Renal pelvis (tissue), 4 donors: ENCODE results near the gene GTF3C2. TPM values are rescaled to one million over a fixed set of nuclear protein-coding genes. Genes with fewer than 3 reads are reported as not detected.
A peak's percentile ranks its signal among the peaks of the same experiment; 100 is the strongest.
"Not testable (repeated sequence)": the region's sequence is repeated elsewhere in the genome, so short reads cannot be mapped to it uniquely, and the experiment has no call there.

ENCODE experiments used
- DNase-seq: peaks from one replicate; pipeline ENCODE4 v3.0.0-alpha.2; 2013
- polyA plus RNA-seq, 3 donors: library from polyadenylated mRNA; unstranded; fragments of 120-200 nt; gene quantifications; one replicate each; pipeline ENCODE4 v1.2.1, GENCODE V29; 2013; ENCODE audit not compliant: insufficient read length in 3 of 3

The GTF3C2 gene
- polyA plus RNA-seq, 3 donors, result 69.1 to 80.2 (median 79.8) TPM

GRCh38 chr2:27322766-27323595 is 33.6 kb downstream of the GTF3C2 start, which contains the start of gene MPV17:
TSS of gene MPV17 (minus strand) at chr2:27323097. CDS start at chr2:27322517, 580 bp downstream.
- DNase-seq, result peak; percentile 94

GRCh38 chr2:27322301-27322765 is 34.2 kb downstream of the GTF3C2 start:
- no peak for DNase-seq

- no peak for DNase-seq
Observed at GRCh38 chr2:27320958-27321543, 35.5 kb downstream of the GTF3C2 start.

GRCh38 chr2:27319839-27320238 is 36.7 kb downstream of the GTF3C2 start:
- not testable (repeated sequence) for DNase-seq

- no peak for DNase-seq
Observed at GRCh38 chr2:27316655-27317412, 39.7 kb downstream of the GTF3C2 start.

GRCh38 chr2:27315122-27315521 is 41.4 kb downstream of the GTF3C2 start:
- no peak for DNase-seq

GRCh38 chr2:27314709-27315108 is 41.9 kb downstream of the GTF3C2 start:
- DNase-seq, result no peak

GRCh38 chr2:27313882-27314645 is 42.5 kb downstream of the GTF3C2 start:
- DNase-seq, result no peak

GRCh38 chr2:27312152-27312551 is 44.4 kb downstream of the GTF3C2 start:
- DNase-seq, result no peak

- no peak for DNase-seq
Observed at GRCh38 chr2:27309651-27310050, 46.9 kb downstream of the GTF3C2 start.

GRCh38 chr2:27308359-27308881 is 48.1 kb downstream of the GTF3C2 start, which contains the start of gene UCN:
TSS of gene UCN (minus strand) at chr2:27308445. CDS start at chr2:27307895, 550 bp downstream.
- peak; percentile 74 for DNase-seq

GRCh38 chr2:27307545-27308358 is 48.8 kb downstream of the GTF3C2 start:
- no peak for DNase-seq

- DNase-seq, result no peak
Observed at GRCh38 chr2:27307287-27307544, 49.3 kb downstream of the GTF3C2 start.

- DNase-seq, result no peak
Observed at GRCh38 chr2:27306573-27307286, 49.8 kb downstream of the GTF3C2 start.

GRCh38 chr2:27306136-27306535 is 50.4 kb downstream of the GTF3C2 start:
- no peak for DNase-seq

- DNase-seq, result no peak
Observed at GRCh38 chr2:27305516-27305915, 51.0 kb downstream of the GTF3C2 start.

GRCh38 chr2:27304488-27305240 is 51.9 kb downstream of the GTF3C2 start:
- DNase-seq, result no peak

GRCh38 chr2:27303093-27304025 is 53.2 kb downstream of the GTF3C2 start:
- no peak for DNase-seq
